HG03558 (cell line): ENCODE data around the gene PKDREJ.
"Not testable (repeated sequence)": the region's sequence is repeated elsewhere in the genome, so short reads cannot be mapped to it uniquely, and the experiment has no call there.

Experiments
- ATAC-seq: cut with Tn5 transposase; IDR thresholded peaks from one replicate; pipeline ENCODE4 v1.9.1; 2021; ENCODE audit warnings: moderate number of reproducible peaks; ENCODE audit not compliant: unreplicated experiment; ENCODE audit errors: extremely low read depth

The PKDREJ gene

GRCh38 chr22:46267431-46268279 lies 4.5 kb upstream of the PKDREJ start, which contains the start of gene TTC38:
TTC38 (plus strand) TSS chr22:46268008; CDS start chr22:46268040, 32 bp downstream.
- ATAC-seq, result no peak

GRCh38 chr22:46265627-46266026 lies 2.5 kb upstream of the PKDREJ start:
- ATAC-seq, result not testable (repeated sequence)

GRCh38 chr22:46264520-46264919 lies 1.4 kb upstream of the PKDREJ start:
- ATAC-seq, result not testable (repeated sequence)

- no peak for ATAC-seq
Measured at GRCh38 chr22:46262449-46263215, 511 bp downstream of the PKDREJ start.

GRCh38 chr22:46260038-46260437 lies 3.1 kb downstream of the PKDREJ start:
- no peak for ATAC-seq

- no peak for ATAC-seq
Measured at GRCh38 chr22:46259374-46259773, 3.8 kb downstream of the PKDREJ start.

- no peak for ATAC-seq
Measured at GRCh38 chr22:46256358-46256958, 6.7 kb downstream of the PKDREJ start.

GRCh38 chr22:46251816-46252380 lies 11.2 kb downstream of the PKDREJ start:
- no peak for ATAC-seq

- no peak for ATAC-seq
Measured at GRCh38 chr22:46251266-46251665, 11.9 kb downstream of the PKDREJ start.

- ATAC-seq, result no peak
Measured at GRCh38 chr22:46250783-46251125, 12.4 kb downstream of the PKDREJ start.

- peak; percentile 81 for ATAC-seq
Measured at GRCh38 chr22:46250035-46250782, 12.9 kb downstream of the PKDREJ start, which contains the start of gene CDPF1. CDPF1 (minus strand) TSS chr22:46250293; CDS start chr22:46248284, 2,009 bp downstream.

- no peak for ATAC-seq
Measured at GRCh38 chr22:46247443-46247975, 15.6 kb downstream of the PKDREJ start.

- no peak for ATAC-seq
Measured at GRCh38 chr22:46246178-46246577, 17.0 kb downstream of the PKDREJ start.

- no peak for ATAC-seq
Measured at GRCh38 chr22:46245511-46245910, 17.6 kb downstream of the PKDREJ start.

- no peak for ATAC-seq
Measured at GRCh38 chr22:46244771-46245170, 18.4 kb downstream of the PKDREJ start.

- no peak for ATAC-seq
Measured at GRCh38 chr22:46242076-46242475, 21.1 kb downstream of the PKDREJ start.

- ATAC-seq, result no peak
Measured at GRCh38 chr22:46241396-46242007, 21.6 kb downstream of the PKDREJ start.

- no peak for ATAC-seq
Measured at GRCh38 chr22:46240907-46241306, 22.2 kb downstream of the PKDREJ start.

- ATAC-seq, result no peak
Measured at GRCh38 chr22:46240506-46240905, 22.6 kb downstream of the PKDREJ start.
